Measurements from ENCODE around the gene SOX6.

SOX6 gene

GRCh38 chr11:16363706-16364105, 7.4 kb upstream of the SOX6 start:
- no peak for DNase-seq

GRCh38 chr11:16361108-16361865, 4.9 kb upstream of the SOX6 start:
- no peak for DNase-seq

- no peak for DNase-seq
These were observed 3.0 kb upstream of the SOX6 start for GRCh38 chr11:16359369-16359768.

GRCh38 chr11:16358726-16359125, 2.4 kb upstream of the SOX6 start:
- DNase-seq = no peak

GRCh38 chr11:16357775-16358174, 1.4 kb upstream of the SOX6 start:
- no peak for DNase-seq

- peak; percentile 72 for DNase-seq
These were observed 531 bp upstream of the SOX6 start for GRCh38 chr11:16356761-16357393.

- no peak for DNase-seq
These were observed 3.6 kb downstream of the SOX6 start for GRCh38 chr11:16352707-16353106.

- no peak for DNase-seq
These were observed 6.2 kb downstream of the SOX6 start for GRCh38 chr11:16350125-16350524.

- DNase-seq = no peak
These were observed 8.2 kb downstream of the SOX6 start for GRCh38 chr11:16347928-16348685.

GRCh38 chr11:16346975-16347374, 9.4 kb downstream of the SOX6 start:
- DNase-seq = no peak

GRCh38 chr11:16341853-16342252, 14.5 kb downstream of the SOX6 start:
- no peak for DNase-seq

- no peak for DNase-seq
These were observed 18.0 kb downstream of the SOX6 start for GRCh38 chr11:16338393-16338792.

GRCh38 chr11:16337421-16338213, 18.7 kb downstream of the SOX6 start:
- DNase-seq = no peak

GRCh38 chr11:16336721-16337120, 19.6 kb downstream of the SOX6 start:
- no peak for DNase-seq

GRCh38 chr11:16336204-16336603, 20.1 kb downstream of the SOX6 start:
- no peak for DNase-seq

- no peak for DNase-seq
These were observed 20.9 kb downstream of the SOX6 start for GRCh38 chr11:16335236-16335962.

- DNase-seq = no peak
These were observed 29.6 kb downstream of the SOX6 start for GRCh38 chr11:16326679-16327297.

- DNase-seq = no peak
These were observed 34.2 kb downstream of the SOX6 start for GRCh38 chr11:16322190-16322589.

GRCh38 chr11:16321148-16321547, 35.2 kb downstream of the SOX6 start:
- no peak for DNase-seq

GRCh38 chr11:16318320-16318719, 38.0 kb downstream of the SOX6 start:
- DNase-seq = no peak

GRCh38 chr11:16317712-16318111, 38.6 kb downstream of the SOX6 start:
- DNase-seq = no peak

GRCh38 chr11:16313846-16314245, 42.5 kb downstream of the SOX6 start:
- DNase-seq = no peak
